Erythroblast (primary cell): ENCODE measurements around the gene ANKRD28.

ENCODE experiments used
- GATA1 ChIP-seq: IDR thresholded peaks from 2 replicates; pipeline ENCODE4 v1.6.1; 2011; ENCODE audit warnings: low read depth, mild to moderate bottlenecking, control low read depth, low read length, moderate library complexity
- POLR2A ChIP-seq: IDR thresholded peaks from 2 replicates; pipeline ENCODE4 v1.6.1; 2011; ENCODE audit warnings: mild to moderate bottlenecking, low read length

DNA sequence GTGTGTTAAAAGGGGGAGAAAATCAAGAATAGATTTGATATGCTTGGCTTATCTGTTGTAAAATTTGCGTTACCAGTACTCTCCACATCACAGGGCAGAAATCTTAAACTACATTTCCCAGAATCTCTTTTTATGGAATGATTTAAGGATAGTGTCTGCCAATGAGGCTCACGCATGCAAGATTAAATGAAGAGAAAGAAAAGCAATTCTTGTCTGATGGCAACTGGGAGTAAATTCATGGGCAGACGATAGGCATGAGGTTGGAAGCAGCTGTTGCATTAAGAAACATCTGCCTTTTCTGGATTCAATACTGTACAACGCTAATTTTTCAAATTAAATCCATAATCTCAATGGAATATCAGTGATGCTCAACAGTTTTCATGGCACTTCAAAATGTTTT is 27.2 kb upstream of the ANKRD28 start:
- TF ChIP-seq POLR2A (no peak), GATA1 (no peak)
